ENCODE results near the gene FBXL2.

DNA sequence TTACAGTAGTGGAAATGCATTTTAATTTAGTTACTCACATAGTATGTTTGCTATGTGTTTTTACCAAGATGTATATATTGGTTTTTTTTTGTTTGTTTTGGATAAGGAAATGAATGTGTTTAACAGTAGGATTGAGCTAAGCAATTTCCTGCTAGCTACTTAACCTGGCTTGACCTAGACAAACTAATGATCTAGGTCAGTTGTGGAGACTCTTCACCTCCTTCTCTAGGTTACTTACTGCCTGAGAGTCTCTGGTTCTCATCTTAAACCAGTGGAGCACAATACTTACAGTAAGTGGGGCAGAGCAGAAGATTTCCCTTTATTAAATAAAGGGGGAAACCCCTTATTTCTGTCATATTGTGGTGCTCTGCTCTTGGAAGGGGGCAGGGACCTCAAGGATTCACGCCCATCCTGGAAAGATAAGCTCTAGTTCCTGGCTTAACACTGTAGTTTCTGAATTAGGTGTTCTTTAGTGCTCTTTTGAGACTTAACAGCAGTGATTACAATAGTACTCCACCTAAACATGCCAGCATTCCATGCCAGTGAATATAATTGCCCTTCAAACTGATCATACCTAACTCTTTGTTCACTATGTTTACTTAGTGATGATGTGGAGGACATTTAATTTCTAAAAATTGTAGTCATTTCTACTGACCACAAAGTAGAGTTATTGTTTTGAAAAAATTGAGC lies 83.0 kb downstream of the FBXL2 start:
- TF ChIP-seq, protein P1, sequence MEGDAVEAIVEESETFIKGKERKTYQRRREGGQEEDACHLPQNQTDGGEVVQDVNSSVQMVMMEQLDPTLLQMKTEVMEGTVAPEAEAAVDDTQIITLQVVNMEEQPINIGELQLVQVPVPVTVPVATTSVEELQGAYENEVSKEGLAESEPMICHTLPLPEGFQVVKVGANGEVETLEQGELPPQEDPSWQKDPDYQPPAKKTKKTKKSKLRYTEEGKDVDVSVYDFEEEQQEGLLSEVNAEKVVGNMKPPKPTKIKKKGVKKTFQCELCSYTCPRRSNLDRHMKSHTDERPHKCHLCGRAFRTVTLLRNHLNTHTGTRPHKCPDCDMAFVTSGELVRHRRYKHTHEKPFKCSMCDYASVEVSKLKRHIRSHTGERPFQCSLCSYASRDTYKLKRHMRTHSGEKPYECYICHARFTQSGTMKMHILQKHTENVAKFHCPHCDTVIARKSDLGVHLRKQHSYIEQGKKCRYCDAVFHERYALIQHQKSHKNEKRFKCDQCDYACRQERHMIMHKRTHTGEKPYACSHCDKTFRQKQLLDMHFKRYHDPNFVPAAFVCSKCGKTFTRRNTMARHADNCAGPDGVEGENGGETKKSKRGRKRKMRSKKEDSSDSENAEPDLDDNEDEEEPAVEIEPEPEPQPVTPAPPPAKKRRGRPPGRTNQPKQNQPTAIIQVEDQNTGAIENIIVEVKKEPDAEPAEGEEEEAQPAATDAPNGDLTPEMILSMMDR (IDR thresholded peaks at IDR 0.05): no peak
- no peak for TF ChIP-seq POLR2A (IDR thresholded peaks at IDR 0.05)
- no peak for TF ChIP-seq POLR2AphosphoS5 (IDR thresholded peaks at IDR 0.05)

Measured in breast epithelium (tissue), 3 donors.